Endothelial cell of umbilical vein (primary cell): ENCODE data around the gene XRCC1. TPM values are rescaled to one million over a fixed set of nuclear protein-coding genes. Genes with fewer than 3 reads are reported as not detected.

Experiments used
- BruUV-seq: library from RNA; stranded (reverse); fragments of 400-500 nt; replicated peaks from 2 replicates; lab custom pipeline; 2021; lab: Mats Ljungman, UMichigan
- CTCF ChIA-PET: fragments of 300-600, 350-600 bp; sonication (Branson Sonifier 250); formaldehyde crosslinking; loops from one replicate; lab custom pipeline; 2021; ENCODE audit warnings: antibody characterized with exemption, inconsistent platforms; lab: Charles Lee
- POLR2A ChIA-PET: fragments of 300-600, 350-600 bp; sonication (Branson Sonifier 250); formaldehyde crosslinking; loops from one replicate; lab custom pipeline; 2021; ENCODE audit warnings: antibody characterized with exemption, inconsistent platforms; lab: Charles Lee
- DNase-seq: peaks from one replicate; pipeline ENCODE4 v3.0.0-alpha.2; 2011; ENCODE audit warnings: low read depth, low spot score
- FAIRE-seq: peaks from 2 replicates; lab custom pipeline; 2011; peaks lifted over from hg19 to GRCh38; lab: Jason Lieb, UNC
- H2AFZ ChIP-seq: 2 replicates; pipeline ENCODE4 v1.6.0; 2012; ENCODE audit warnings: low read depth, low read length, control low read depth, inconsistent platforms
- H3K27ac ChIP-seq: 2 replicates; pipeline ENCODE4 v1.5.1; 2011; ENCODE audit warnings: low read depth, mild to moderate bottlenecking, control low read depth, low read length, moderate library complexity; ENCODE audit not compliant: insufficient read depth
- H3K27me3 ChIP-seq, 2 experiments: 2 replicates each; pipeline versions ENCODE4 v1.6.0 to v1.6.1; 2011; ENCODE audit warnings: low read length in 2 of 2, mixed read lengths in 1 of 2; ENCODE audit not compliant: control insufficient read depth in 2 of 2, insufficient read depth in 2 of 2
- H3K36me3 ChIP-seq, 2 experiments: 2 replicates in 1 of 2; 3 replicates in 1 of 2; pipeline ENCODE4 v1.5.1; 2011; ENCODE audit warnings: low read length in 2 of 2, mild to moderate bottlenecking in 1 of 2, moderate library complexity in 1 of 2; ENCODE audit not compliant: control insufficient read depth in 2 of 2, insufficient read depth in 2 of 2; ENCODE audit errors: extremely low read depth in 1 of 2
- H3K4me1 ChIP-seq: 3 replicates; pipeline ENCODE4 v1.5.1; 2011; ENCODE audit warnings: mild to moderate bottlenecking, low read length; ENCODE audit not compliant: control insufficient read depth, insufficient read depth; ENCODE audit errors: extremely low read depth
- H3K4me2 ChIP-seq: 2 replicates; pipeline ENCODE4 v1.6.1; 2011; ENCODE audit warnings: low read length, control low read depth, mixed read lengths; ENCODE audit not compliant: insufficient read depth
- H3K4me3 ChIP-seq, 3 experiments: fragments of 200-600 bp in 1 of 3; sonication (generic), shearing (Covaris generic) in 1 of 3; replicated peaks in 1 of 3; 2 replicates each; pipeline ENCODE4 v1.5.1; 2011 to 2016; ENCODE audit warnings: control low read depth in 3 of 3, low read length in 3 of 3, mild to moderate bottlenecking in 2 of 3, inconsistent platforms in 1 of 3, low read depth in 1 of 3, moderate library complexity in 1 of 3; ENCODE audit not compliant: insufficient read depth in 1 of 3
- H3K79me2 ChIP-seq: 2 replicates; pipeline ENCODE4 v1.6.0; 2012; ENCODE audit warnings: low read length, inconsistent platforms; ENCODE audit not compliant: control insufficient read depth, insufficient read depth
- H3K9ac ChIP-seq: replicated peaks from 2 replicates; pipeline ENCODE3; 2011; ENCODE audit warnings: low read length, control low read depth; ENCODE audit not compliant: insufficient read depth; ENCODE audit errors: extremely low read depth
- H3K9me1 ChIP-seq: replicated peaks from 3 replicates; pipeline ENCODE4 v1.6.0; 2011; ENCODE audit warnings: mild to moderate bottlenecking, low read length; ENCODE audit not compliant: control insufficient read depth, insufficient read depth; ENCODE audit errors: extremely low read depth
- H3K9me3 ChIP-seq: replicated peaks from 2 replicates; pipeline ENCODE4 v1.5.1; 2012; ENCODE audit warnings: low read length, inconsistent platforms; ENCODE audit not compliant: control insufficient read depth, insufficient read depth
- H4K20me1 ChIP-seq: replicated peaks from 2 replicates; pipeline ENCODE3; 2011; ENCODE audit warnings: mild to moderate bottlenecking, low read length; ENCODE audit not compliant: control insufficient read depth, insufficient read depth; ENCODE audit errors: extremely low read depth
- CTCF ChIP-seq, 2 donors: IDR thresholded peaks; 1 replicate in 1 of 2; 2 replicates in 1 of 2; pipeline ENCODE4 v1.5.1; 2011; ENCODE audit warnings: low read length in 2 of 2, mild to moderate bottlenecking in 2 of 2, moderate library complexity in 2 of 2, control low read depth in 1 of 2, inconsistent platforms in 1 of 2, low read depth in 1 of 2; ENCODE audit not compliant: insufficient read depth in 1 of 2; ENCODE audit errors: extremely low read depth in 1 of 2
- EZH2 ChIP-seq: IDR thresholded peaks from 2 replicates; pipeline ENCODE4 v1.6.1; 2012; ENCODE audit warnings: borderline replicate concordance, low read depth, mild to moderate bottlenecking, moderate library complexity, low read length, inconsistent platforms; ENCODE audit not compliant: severe bottlenecking
- FOS ChIP-seq: IDR thresholded peaks from 2 replicates; pipeline ENCODE4 v1.6.1; 2011; ENCODE audit warnings: mild to moderate bottlenecking, low read length, moderate library complexity, borderline replicate concordance; ENCODE audit not compliant: insufficient read depth
- GATA2 ChIP-seq: IDR thresholded peaks from 2 replicates; pipeline ENCODE4 v1.7.0; 2011; ENCODE audit warnings: low read depth, mild to moderate bottlenecking, moderate library complexity, mixed read lengths, low read length; ENCODE audit not compliant: insufficient read length, insufficient read depth
- JUN ChIP-seq: IDR thresholded peaks from 2 replicates; pipeline ENCODE4 v1.6.1; 2011; ENCODE audit warnings: borderline replicate concordance, low read depth; ENCODE audit not compliant: insufficient read length, insufficient read depth
- MAX ChIP-seq: IDR thresholded peaks from 2 replicates; pipeline ENCODE4 v1.6.1; 2011; ENCODE audit not compliant: insufficient read depth, insufficient read length
- MYC ChIP-seq: IDR thresholded peaks from one replicate; pipeline ENCODE4 v1.6.1; 2011; ENCODE audit warnings: mild to moderate bottlenecking, low read depth, low read length
- POLR2A ChIP-seq: IDR thresholded peaks from 2 replicates; pipeline ENCODE4 v1.6.1; 2012; ENCODE audit warnings: low read depth, mild to moderate bottlenecking, control low read depth, low read length
- POLR2AphosphoS5 ChIP-seq: IDR thresholded peaks from 2 replicates; pipeline ENCODE4 v1.6.1; 2012; ENCODE audit warnings: low read depth, mild to moderate bottlenecking, control low read depth, low read length, moderate library complexity; ENCODE audit not compliant: insufficient read depth
- dilution Hi-C: fragments of 300-500 bp; cut with MboI; formaldehyde crosslinking; loops from one replicate; pipeline ENCODE4 v1.15.0; 2019; ENCODE audit warnings: low sequenced_read_pairs; ENCODE audit not compliant: extremely low pct_ligation_motif_present
- intact Hi-C: fragments of 100-400 bp; cut with micrococcal nuclease; formaldehyde crosslinking; loops from one replicate; pipeline ENCODE4 v1.10.0; 2022
- polyA plus RNA-seq, 4 experiments: library from polyadenylated mRNA; depleted of rRNA in 3 of 4; stranded (reverse) in 3 of 4; unstranded in 1 of 4; fragments of >200 nt; gene quantifications; 2 replicates each; pipeline versions ENCODE4 v1.2.1 to v1.2.3, GENCODE V29; 2011 to 2012; ENCODE audit warnings: missing spikeins in 1 of 4
- total RNA-seq: library from RNA; stranded (reverse); gene quantifications from 2 replicates; pipeline ENCODE4 v1.2.3, GENCODE V29; 2021

Gene XRCC1
- total and polyA plus RNA-seq, 2 donors (not counting 3 experiments of a cell fraction or from before 2014, with no cell fraction given) = 29.5 to 39.3 TPM

GRCh38 chr19:43611788-43612187 lies 36.5 kb upstream of the XRCC1 start, which contains the start of gene SRRM5:
Gene SRRM5, plus strand, starts transcription at chr19:43612088. Its CDS starts 34 bp downstream, at chr19:43612122.
- no peak within 1 kb of the TSS for H3K4me3 ChIP-seq
- H3K27me3 ChIP-seq = no peaks in the 10 kb centered on the region
- POLR2A ChIA-PET = no interaction called here
- no peak within 1 kb of the TSS for H3K9ac ChIP-seq
- H3K4me1 ChIP-seq = no peaks in the 10 kb centered on the region
- H3K9me3 ChIP-seq = no peaks in the 10 kb centered on the region
- peaks cover 12% of the 10 kb centered on the region for H3K79me2 ChIP-seq
- H4K20me1 ChIP-seq = no peaks in the 10 kb centered on the region
- FAIRE-seq = no peak
- BruUV-seq = no TSS peak
- peaks cover 0 to 33% of the 10 kb centered on the region in 2 experiments for H3K36me3 ChIP-seq
- H3K27ac ChIP-seq = no peak within 1 kb of the TSS
- intact Hi-C loops = no loop called here
- dilution Hi-C loops = no loop called here
- no peak for DNase-seq
- TF ChIP-seq EZH2 = no peak
- no peak for TF ChIP-seq MYC
- TF ChIP-seq JUN = no peak
- no peak for TF ChIP-seq POLR2AphosphoS5
- no peak for TF ChIP-seq CTCF (IDR thresholded peaks at IDR 0.05; ENCODE audit: extremely low read depth in 1 of 2, insufficient read depth in 1 of 2, low read depth in 1 of 2, low read length in 2 of 2)
- no peak for TF ChIP-seq GATA2
- no peak for TF ChIP-seq MAX
- no peak for TF ChIP-seq POLR2A
- TF ChIP-seq FOS = no peak
- no peak within 1 kb of the TSS for H3K4me2 ChIP-seq
- H3K9me1 ChIP-seq = no peaks in the 10 kb centered on the region
- CTCF ChIA-PET = no interaction called here
- no peak within 1 kb of the TSS for H2AFZ ChIP-seq
